Stimulated activated effector memory CD8-positive, alpha-beta T cell treated with anti-CD3 and anti-CD28 coated beads, Interleukin-12 subunit alpha, Interleukin-12 subunit beta, amount 100 ng/mL, for 72 hours (primary cell): Measurements from ENCODE around the gene PIH1D2.
"Not testable (repeated sequence)": the region's sequence is repeated elsewhere in the genome, so short reads cannot be mapped to it uniquely, and the experiment has no call there.

Experiments
- ATAC-seq: fragments of 150-1000 bp; cut with Tn5 transposase; 2 replicates; pipeline ENCODE4 v1.10.0; 2021
- DNase-seq, 2 donors: peaks; one replicate each; pipeline ENCODE4 v3.0.0; 2021 to 2022; ENCODE audit warnings: low spot score in 2 of 2
- H3K27ac Mint-ChIP-seq: one replicate; pipeline ENCODE4 v1.8.0; 2022; ENCODE audit warnings: mild to moderate bottlenecking, mixed read lengths
- H3K36me3 Mint-ChIP-seq: one replicate; pipeline ENCODE4 v1.8.0; 2022; ENCODE audit warnings: mild to moderate bottlenecking, mixed read lengths
- H3K4me1 Mint-ChIP-seq: one replicate; pipeline ENCODE4 v1.8.0; 2022; ENCODE audit warnings: mixed read lengths
- H3K4me3 Mint-ChIP-seq: one replicate; pipeline ENCODE4 v1.8.0; 2022; ENCODE audit warnings: mild to moderate bottlenecking, mixed read lengths
- H3K9me3 Mint-ChIP-seq: one replicate; pipeline ENCODE4 v1.8.0; 2022; ENCODE audit warnings: mixed read lengths

The PIH1D2 gene

DNA sequence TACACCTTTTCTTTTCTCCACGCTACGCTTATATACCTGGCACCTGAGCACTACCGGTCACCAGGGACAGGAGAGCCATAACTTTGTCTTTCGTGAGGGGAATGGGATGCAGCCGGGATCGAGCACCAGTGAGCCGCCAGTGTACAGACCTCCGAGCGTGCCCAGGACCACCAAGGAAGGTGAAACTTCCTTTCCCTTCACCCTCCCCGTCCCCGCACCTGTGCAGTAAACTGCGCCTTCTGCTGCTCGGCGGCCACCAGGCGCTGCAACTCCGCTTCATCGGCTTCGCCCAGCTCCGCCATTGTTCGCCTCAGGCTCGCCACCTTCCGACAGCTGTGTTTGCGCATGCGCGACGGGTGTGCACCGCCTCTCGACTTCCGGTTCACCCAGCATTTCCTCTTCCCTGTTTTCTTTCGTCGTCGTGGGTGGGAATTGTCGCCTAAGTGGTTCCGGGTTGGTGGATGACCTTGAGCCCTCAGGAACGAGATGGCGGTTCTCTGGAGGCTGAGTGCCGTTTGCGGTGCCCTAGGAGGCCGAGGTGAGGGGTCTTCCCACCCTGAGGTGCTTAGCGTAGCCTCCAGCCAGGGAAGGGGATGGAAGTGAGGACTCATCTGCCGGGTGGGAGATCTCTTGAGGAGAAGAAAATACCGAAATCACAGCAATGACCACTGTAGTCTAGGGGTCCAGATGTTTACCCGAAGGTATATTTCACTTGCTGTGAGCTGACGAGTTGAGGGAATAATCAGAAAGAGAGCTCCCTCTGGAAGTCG is 12.8 kb upstream of the PIH1D2 start, which contains the start of the genes SDHD and TIMM8B:
Gene SDHD (plus strand): TSS at position 452 of the 770 bp plus-strand sequence. CDS start 35 bp downstream, at position 487.
Gene TIMM8B (minus strand): TSS at position 335 of the 770 bp plus-strand sequence. CDS start 33 bp downstream, at position 302.
- ATAC-seq (peak; percentile 88), DNase-seq (peak; percentile 85 to 96)
- H3K36me3 Mint-ChIP-seq: peaks cover 98% of the 10 kb centered on the region
- peak within 1 kb of the TSS; percentile 99 for H3K4me3 Mint-ChIP-seq
- H3K27ac Mint-ChIP-seq: peak within 1 kb of the TSS; percentile 99
- peaks cover 67% of the 10 kb centered on the region for H3K4me1 Mint-ChIP-seq
- no peaks in the 10 kb centered on the region for H3K9me3 Mint-ChIP-seq

DNA sequence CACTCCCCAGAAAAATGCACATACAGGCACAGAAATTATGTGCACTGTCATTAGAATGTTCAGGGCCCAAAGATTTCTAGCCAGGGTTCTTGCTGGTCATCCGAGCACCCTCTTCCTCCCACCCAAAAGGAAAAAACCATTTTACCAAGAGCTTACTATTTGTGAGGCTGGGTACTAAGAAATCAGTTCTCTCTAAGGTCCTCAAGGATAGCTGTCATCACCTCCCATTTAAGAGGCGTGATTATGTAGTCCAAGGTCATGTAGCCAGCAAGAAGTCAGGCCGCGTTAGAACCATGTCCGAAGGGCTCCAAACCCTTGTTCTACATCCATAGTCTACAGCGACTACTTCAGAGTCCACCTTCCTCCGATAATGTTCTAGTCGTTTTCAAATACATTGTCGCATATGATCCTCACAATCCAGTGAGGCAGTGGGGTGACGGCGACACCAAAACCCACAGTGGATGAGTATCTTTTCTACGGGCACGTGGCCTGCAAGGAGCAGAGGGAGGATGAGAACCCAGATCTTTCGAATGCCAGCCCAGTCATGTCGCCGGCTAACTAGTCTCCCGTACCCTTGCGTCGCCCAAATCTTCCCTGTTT is 12.1 kb upstream of the PIH1D2 start:
- no peak for DNase-seq
- peak; percentile 68 for ATAC-seq
- peaks cover 98% of the 10 kb centered on the region for H3K36me3 Mint-ChIP-seq
- H3K9me3 Mint-ChIP-seq: no peaks in the 10 kb centered on the region
- H3K27ac Mint-ChIP-seq: peak overlapping the region; percentile 99
- peaks cover 67% of the 10 kb centered on the region for H3K4me1 Mint-ChIP-seq
- peak overlapping the region; percentile 99 for H3K4me3 Mint-ChIP-seq

DNA sequence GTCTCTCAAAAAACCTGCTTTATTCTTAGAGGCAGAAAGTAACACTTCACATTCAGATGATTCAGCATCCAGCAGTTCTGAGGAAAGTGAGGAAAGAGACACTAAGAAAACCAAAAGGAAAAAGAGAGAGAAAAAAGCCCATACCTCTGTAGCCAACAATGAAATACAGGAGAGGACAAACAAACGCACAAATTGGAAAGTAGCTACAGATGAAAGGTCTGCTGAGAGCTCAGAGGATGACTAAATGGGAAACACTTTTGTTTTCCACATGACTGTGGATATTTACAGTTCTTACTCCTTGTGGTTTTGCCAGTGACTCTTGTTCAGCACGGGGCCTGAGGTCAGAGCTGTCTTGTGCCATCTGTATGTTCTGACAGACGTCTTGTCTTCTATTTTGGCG is 8.9 kb upstream of the PIH1D2 start:
- Mint-ChIP-seq H3K9me3 (no peaks in the 10 kb centered on the region), H3K36me3 (peaks cover 98% of the 10 kb centered on the region), H3K4me1 (peaks cover 45% of the 10 kb centered on the region), H3K27ac (peak overlapping the region; percentile 86), H3K4me3 (peak overlapping the region; percentile 19)
- peak; percentile 82 for ATAC-seq
- DNase-seq: no peak

DNA sequence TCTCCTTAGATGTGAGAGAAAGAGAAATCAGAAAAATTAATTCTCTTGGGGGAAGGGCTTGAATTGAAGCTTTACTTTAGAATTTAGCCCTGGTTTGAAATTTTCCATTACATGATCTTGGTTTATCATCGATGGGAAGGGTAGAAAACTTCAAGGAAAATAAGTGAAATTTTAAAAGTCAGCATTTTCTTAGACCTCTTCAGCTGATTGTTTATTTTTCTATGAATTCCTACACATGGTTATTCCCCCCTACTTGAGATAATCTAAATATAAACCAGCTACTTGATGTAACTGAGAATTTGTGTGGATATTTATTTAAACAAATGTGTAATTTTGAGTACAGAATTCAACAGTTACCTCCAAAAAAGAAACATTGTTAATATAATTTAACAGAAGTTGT is 10.9 kb downstream of the PIH1D2 start:
- Mint-ChIP-seq H3K9me3 (no peaks in the 10 kb centered on the region), H3K36me3 (peaks cover 57% of the 10 kb centered on the region), H3K4me3 (no peak overlapping the region), H3K4me1 (no peaks in the 10 kb centered on the region), H3K27ac (no peak overlapping the region)
- DNase-seq: no peak
- ATAC-seq: no peak

DNA sequence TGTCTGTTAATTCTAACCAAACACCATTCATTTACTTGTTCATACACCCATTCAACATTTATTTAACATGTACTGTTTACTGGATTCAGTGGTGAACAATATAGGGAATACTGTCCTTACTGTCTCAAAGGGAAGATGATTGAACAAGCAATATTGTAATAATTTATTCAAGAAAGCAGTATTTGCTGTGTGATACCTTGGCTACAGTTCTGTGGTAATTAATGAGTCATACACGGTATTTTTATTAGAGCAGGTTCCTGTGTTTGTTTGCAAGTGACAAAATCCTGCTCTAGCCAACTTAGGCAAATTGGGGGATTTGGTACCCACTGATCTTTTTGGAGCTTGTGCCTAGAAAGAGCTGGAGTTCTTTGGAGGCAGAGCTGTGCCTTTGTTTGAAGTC is 15.7 kb downstream of the PIH1D2 start:
- Mint-ChIP-seq H3K36me3 (peaks cover 91% of the 10 kb centered on the region), H3K27ac (no peak overlapping the region)

DNA sequence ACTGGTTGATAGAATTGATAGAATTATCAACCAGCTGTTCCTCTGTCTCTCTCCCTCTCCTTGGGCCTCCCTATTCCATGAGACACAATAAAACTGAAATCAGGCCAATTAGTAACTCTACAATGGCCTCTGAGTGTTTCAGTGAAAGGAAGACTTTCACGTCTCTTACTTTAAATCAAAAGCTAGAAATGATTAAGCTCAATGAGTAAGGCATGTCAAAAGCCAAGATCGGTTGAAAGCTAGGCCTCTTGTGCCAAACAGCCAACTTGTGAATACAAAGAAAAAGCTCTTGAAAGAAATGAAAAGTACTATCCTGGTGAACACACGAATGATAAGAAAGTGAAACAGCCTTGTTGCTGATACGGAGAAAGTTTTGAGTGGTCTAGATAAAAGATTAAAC is 16.6 kb downstream of the PIH1D2 start:
- Mint-ChIP-seq H3K9me3 (no peaks in the 10 kb centered on the region), H3K4me1 (peaks cover 10% of the 10 kb centered on the region), H3K27ac (peak overlapping the region; percentile 80), H3K4me3 (no peak overlapping the region), H3K36me3 (peaks cover 90% of the 10 kb centered on the region)
- DNase-seq (no peak), ATAC-seq (peak; percentile 96)

More for the DNA sequence above, 15.7 kb downstream of the PIH1D2 start:
- H3K4me3 Mint-ChIP-seq: no peak overlapping the region
- H3K4me1 Mint-ChIP-seq: peaks cover 10% of the 10 kb centered on the region
- no peaks in the 10 kb centered on the region for H3K9me3 Mint-ChIP-seq
- DNase-seq: no peak
- ATAC-seq: no peak

DNA sequence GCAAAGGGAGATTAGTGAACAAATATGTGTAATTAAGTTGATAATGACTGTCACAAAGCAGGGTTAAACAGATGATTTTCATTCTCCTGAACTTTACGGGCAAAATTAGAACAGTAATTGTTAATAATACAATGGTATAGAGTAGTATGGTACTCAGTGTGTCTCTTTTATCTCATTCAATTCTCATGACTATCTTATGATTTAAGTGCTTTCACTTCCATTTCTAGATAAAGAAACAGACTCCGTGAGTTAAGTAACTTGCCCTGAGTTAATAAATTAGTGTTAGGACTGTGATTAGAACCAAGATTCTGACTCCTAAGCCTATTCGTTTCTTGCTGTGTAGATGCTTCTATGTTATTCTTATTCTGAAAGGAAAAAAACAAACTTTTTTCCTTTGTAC is 22.0 kb downstream of the PIH1D2 start:
- DNase-seq (no peak), ATAC-seq (no peak)
- Mint-ChIP-seq H3K4me3 (no peak overlapping the region), H3K4me1 (peaks cover 6% of the 10 kb centered on the region), H3K27ac (no peak overlapping the region), H3K9me3 (no peaks in the 10 kb centered on the region), H3K36me3 (peaks cover 99% of the 10 kb centered on the region)

- DNase-seq (no peak), ATAC-seq (no peak)
- H3K36me3 Mint-ChIP-seq: peaks cover 99% of the 10 kb centered on the region
- H3K27ac Mint-ChIP-seq: no peak overlapping the region
- peaks cover 6% of the 10 kb centered on the region for H3K4me1 Mint-ChIP-seq
- no peak overlapping the region for H3K4me3 Mint-ChIP-seq
- H3K9me3 Mint-ChIP-seq: no peaks in the 10 kb centered on the region
These were observed 23.1 kb downstream of the PIH1D2 start for GRCh38 chr11:112050721-112051120.

GRCh38 chr11:112049777-112050176 is 24.0 kb downstream of the PIH1D2 start:
- Mint-ChIP-seq H3K9me3 (no peaks in the 10 kb centered on the region), H3K27ac (no peak overlapping the region), H3K4me1 (peaks cover 6% of the 10 kb centered on the region), H3K4me3 (no peak overlapping the region), H3K36me3 (peaks cover 99% of the 10 kb centered on the region)
- no peak for DNase-seq
- ATAC-seq: no peak

GRCh38 chr11:112048256-112048655 is 25.6 kb downstream of the PIH1D2 start:
- H3K36me3 Mint-ChIP-seq: peaks cover 99% of the 10 kb centered on the region
- not testable (repeated sequence) for H3K4me1 Mint-ChIP-seq, H3K9me3 Mint-ChIP-seq, H3K4me3 Mint-ChIP-seq, DNase-seq, ATAC-seq, H3K27ac Mint-ChIP-seq

DNA sequence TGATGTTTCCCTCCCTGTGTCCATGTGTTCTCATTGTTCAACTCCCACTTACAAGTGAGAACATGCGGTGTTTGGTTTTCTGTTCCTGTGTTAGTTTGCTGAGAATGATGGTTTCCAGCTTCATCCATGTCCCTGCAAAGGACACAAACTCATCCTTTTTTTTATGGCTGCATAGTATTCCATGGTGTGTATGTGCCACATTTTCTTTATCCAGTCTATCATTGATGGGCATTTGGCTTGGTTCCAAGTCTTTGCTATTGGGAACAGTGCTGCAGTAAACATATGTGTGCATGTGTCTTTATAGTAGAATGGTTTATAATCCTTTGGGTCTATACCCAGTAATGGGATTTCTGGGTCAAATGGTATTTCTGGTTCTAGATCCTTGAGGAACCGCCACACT is 27.2 kb downstream of the PIH1D2 start:
- H3K27ac Mint-ChIP-seq, H3K4me3 Mint-ChIP-seq, ATAC-seq, DNase-seq, H3K9me3 Mint-ChIP-seq: not testable (repeated sequence)
- Mint-ChIP-seq H3K36me3 (peaks cover 100% of the 10 kb centered on the region), H3K4me1 (peaks cover 16% of the 10 kb centered on the region)

GRCh38 chr11:112044961-112045360 is 28.9 kb downstream of the PIH1D2 start:
- ATAC-seq: no peak
- DNase-seq: no peak
- peaks cover 22% of the 10 kb centered on the region for H3K4me1 Mint-ChIP-seq

DNA sequence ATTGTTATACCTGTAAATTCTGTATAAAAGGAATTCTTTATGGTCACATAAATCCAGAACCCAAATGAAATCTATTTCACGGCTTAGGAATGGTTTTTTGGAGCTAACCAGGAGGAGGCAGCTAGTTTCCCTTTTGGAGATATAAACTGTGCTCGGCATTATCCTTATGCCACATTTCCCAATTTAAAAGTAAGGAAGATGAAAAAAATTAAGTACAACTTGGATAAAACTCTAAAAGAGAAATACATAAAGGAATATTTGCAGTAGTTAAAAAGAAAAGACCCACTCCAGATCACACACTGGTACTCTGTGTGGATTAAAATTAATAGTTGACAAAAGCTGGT is 30.9 kb downstream of the PIH1D2 start:
- Mint-ChIP-seq H3K4me3 (no peak overlapping the region), H3K4me1 (peaks cover 16% of the 10 kb centered on the region), H3K36me3 (peaks cover 99% of the 10 kb centered on the region), H3K27ac (peak overlapping the region; percentile 26), H3K9me3 (no peaks in the 10 kb centered on the region)
- no peak for ATAC-seq
- DNase-seq: no peak

More at GRCh38 chr11:112044961-112045360, 28.9 kb downstream of the PIH1D2 start:
- Mint-ChIP-seq H3K9me3 (no peaks in the 10 kb centered on the region), H3K27ac (no peak overlapping the region), H3K4me3 (no peak overlapping the region), H3K36me3 (peaks cover 99% of the 10 kb centered on the region)

DNA sequence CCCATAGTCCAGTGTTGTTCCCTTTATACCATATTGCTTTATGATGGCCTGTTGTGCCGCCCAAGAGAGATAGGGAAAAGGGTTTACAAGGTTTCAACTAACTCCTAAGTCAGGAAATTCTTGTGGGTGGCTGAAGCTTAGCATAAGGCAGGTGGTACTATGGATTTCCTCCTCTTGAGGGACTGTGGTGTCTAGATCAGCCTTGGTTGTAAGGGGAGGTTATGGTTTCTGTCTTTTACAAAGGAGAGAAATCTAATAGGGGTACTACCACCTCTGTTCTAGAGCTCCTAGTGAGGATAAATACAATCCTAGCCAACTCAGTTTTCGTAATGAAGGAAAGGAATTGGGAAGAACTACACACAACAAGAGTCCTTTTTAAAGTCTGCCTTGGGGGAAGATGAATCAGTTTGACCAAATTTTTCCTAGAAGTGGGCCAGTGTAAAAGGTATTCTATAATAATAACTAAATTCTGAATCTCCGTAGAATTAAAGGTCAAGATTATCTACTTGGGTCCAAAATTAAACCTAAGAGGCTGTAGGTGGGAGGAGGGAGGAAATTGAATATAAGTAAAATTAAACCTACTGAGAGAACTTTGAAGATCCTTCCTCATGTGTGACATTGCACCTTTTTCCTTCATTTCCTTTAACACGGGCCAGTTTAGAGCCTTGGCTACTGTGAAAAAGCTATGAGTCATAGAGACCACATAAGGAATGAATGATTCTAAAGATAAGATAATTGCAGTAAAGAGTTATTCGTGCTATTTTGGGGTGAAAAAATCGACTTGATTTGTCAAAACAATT is 31.5 kb downstream of the PIH1D2 start:
- Mint-ChIP-seq H3K27ac (peak overlapping the region; percentile 26), H3K36me3 (peaks cover 99% of the 10 kb centered on the region), H3K4me3 (no peak overlapping the region), H3K4me1 (peaks cover 16% of the 10 kb centered on the region), H3K9me3 (no peaks in the 10 kb centered on the region)
- ATAC-seq: no peak
- no peak for DNase-seq

DNA sequence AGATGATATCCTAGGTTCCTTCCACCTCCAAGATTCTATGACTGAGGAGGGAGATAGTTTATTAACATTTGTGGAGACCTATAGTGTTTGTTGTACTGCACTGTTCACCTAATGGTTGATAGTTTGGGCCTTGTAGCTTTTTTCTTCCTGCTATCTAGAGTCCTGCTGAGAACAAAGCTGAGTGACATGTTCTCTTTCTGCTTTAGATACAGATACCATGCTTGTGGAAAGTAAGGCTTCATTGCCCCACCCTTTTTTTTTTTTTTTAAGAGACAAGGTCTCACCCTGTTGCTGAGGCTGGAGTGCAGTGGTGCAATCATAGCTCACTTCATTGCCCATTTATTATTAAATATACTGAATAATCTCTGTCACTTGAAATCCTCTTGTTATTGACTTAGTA is 36.3 kb downstream of the PIH1D2 start:
- no peak overlapping the region for H3K27ac Mint-ChIP-seq
- H3K9me3 Mint-ChIP-seq: no peaks in the 10 kb centered on the region
- H3K4me3 Mint-ChIP-seq: no peak overlapping the region
- H3K4me1 Mint-ChIP-seq: peaks cover 12% of the 10 kb centered on the region
- peaks cover 96% of the 10 kb centered on the region for H3K36me3 Mint-ChIP-seq
- no peak for ATAC-seq
- DNase-seq: no peak
